Uterine smooth muscle cell (primary cell): ENCODE results near the gene KLF6. TPM values are rescaled to one million over a fixed set of nuclear protein-coding genes. Genes with fewer than 3 reads are reported as not detected.

Experiments used
- total RNA-seq: library from RNA; depleted of rRNA; stranded (reverse); fragments of >200 nt; gene quantifications from 2 replicates; pipeline ENCODE4 v1.2.3, GENCODE V29; 2014

KLF6 gene
- total RNA-seq = 47.7 and 58.9 TPM in 2 replicates

DNA sequence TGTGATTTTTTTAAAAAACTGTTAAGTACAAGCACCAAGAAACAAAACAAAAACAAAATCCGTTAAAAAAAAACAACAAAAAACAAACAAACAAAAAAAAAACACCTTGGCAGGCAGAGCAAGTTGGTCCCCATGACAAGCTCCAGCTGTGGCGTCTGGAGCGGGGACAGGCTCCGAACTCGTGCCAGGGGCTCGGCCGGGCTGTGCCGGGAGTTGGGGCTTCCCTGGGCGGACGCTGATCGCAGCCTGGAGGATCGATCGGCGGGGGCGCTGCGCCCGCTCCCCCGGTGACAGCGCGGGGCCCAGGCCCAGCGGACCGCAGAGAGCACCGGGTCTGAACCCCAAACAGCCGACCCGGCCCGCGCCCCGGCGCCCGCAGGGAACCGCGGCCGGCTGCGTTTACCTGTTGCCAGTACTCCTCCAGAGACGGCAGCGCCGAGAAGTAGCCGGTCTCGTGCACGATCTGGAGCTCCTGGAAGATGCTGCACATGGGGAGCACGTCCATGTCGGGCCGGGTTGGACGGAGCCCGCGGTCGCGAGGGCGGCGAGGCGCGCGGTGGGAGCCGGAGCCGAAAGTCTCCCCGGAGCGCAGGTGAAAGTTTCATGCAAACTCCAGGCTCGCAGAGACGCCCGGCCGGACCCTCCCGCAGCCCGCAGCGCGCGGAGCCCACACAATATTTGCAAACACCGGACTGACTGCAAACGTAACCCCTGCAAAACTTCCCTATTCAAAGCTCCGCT, at the start of gene KLF6:
Gene KLF6, minus strand, starts transcription at position 700 of the 741 bp plus-strand sequence. Its CDS starts 195 bp downstream, at position 505.

